B cell (primary cell): ENCODE results near the gene FAF2.

Source experiments
- CTCF ChIP-seq: fragments of 200-600 bp; IDR thresholded peaks from one replicate; pipeline ENCODE4 v1.8.0; 2022; ENCODE audit warnings: antibody characterized with exemption, mild to moderate bottlenecking
- EZH2 ChIP-seq: IDR thresholded peaks from 2 replicates; pipeline ENCODE4 v1.6.1; 2012; ENCODE audit warnings: borderline replicate concordance, low read depth, mild to moderate bottlenecking, moderate library complexity, low read length; ENCODE audit not compliant: insufficient read depth, poor library complexity, severe bottlenecking

GRCh38 chr5:176536902-176537553 lies 88.8 kb downstream of the FAF2 start, which contains the start of gene RNF44:
- TF ChIP-seq EZH2 (no peak), CTCF (no peak)
